ENCODE results near the gene YWHAH. TPM values are rescaled to one million over a fixed set of nuclear protein-coding genes. Genes with fewer than 3 reads are reported as not detected.

YWHAH gene
- total RNA-seq, 2 experiments from 2014 or later = 113 to 145 TPM

GRCh38 chr22:31995046-31995445 is 50.7 kb downstream of the YWHAH start:
- TF ChIP-seq CTCF (conservative IDR thresholded peaks at IDR 0.05; ENCODE audit: low read length) = peak; percentile 65
- TF ChIP-seq EZH2phosphoT487 (IDR thresholded peaks at IDR 0.05; ENCODE audit: borderline replicate concordance, low read depth, low read length) = no peak
- BruUV-seq (replicated peaks) = no TSS peak
- no peaks in the 10 kb centered on the region for H3K9me2 ChIP-seq (ENCODE audit: insufficient read depth, low read length)
- no peaks in the 10 kb centered on the region for H3K4me1 ChIP-seq (ENCODE audit: insufficient read depth, low read length, poor library complexity, severe bottlenecking)
- no peak overlapping the region for H2AFZ ChIP-seq (ENCODE audit: low read length)
- H3K79me2 ChIP-seq (ENCODE audit: insufficient read depth, low read depth, low read length) = no peaks in the 10 kb centered on the region
- no peaks in the 10 kb centered on the region for H3K9me3 ChIP-seq (ENCODE audit: low read length)
- CTCF ChIA-PET (ENCODE audit: unreplicated experiment) = interaction anchor here (0.6 kb wide), 1 partner anchor 76 kb away, joined by 3 read pairs; no protein-coding TSS in a partner anchor
- no peak overlapping the region for H3K4me3 ChIP-seq (ENCODE audit: low read depth, low read length, poor library complexity, severe bottlenecking)
- no peaks in the 10 kb centered on the region for H3K36me3 ChIP-seq (ENCODE audit: insufficient read depth, low read length)
- POLR2A ChIA-PET = interaction anchor here (1.0 kb wide), 1 partner anchor 25 kb away, joined by 4 read pairs; no protein-coding TSS in a partner anchor
- peak; percentile 10 for DNase-seq (ENCODE audit: low spot score)
- intact Hi-C loops (cut with micrococcal nuclease; ENCODE audit: unreplicated experiment) = no loop called here
- H3K4me2 ChIP-seq (ENCODE audit: low read length) = no peak overlapping the region
- no peaks in the 10 kb centered on the region for H4K20me1 ChIP-seq (ENCODE audit: insufficient read depth, low read length)
- no peak overlapping the region for H3K27ac ChIP-seq (ENCODE audit: low read depth, low read length, poor library complexity, severe bottlenecking)

DNA sequence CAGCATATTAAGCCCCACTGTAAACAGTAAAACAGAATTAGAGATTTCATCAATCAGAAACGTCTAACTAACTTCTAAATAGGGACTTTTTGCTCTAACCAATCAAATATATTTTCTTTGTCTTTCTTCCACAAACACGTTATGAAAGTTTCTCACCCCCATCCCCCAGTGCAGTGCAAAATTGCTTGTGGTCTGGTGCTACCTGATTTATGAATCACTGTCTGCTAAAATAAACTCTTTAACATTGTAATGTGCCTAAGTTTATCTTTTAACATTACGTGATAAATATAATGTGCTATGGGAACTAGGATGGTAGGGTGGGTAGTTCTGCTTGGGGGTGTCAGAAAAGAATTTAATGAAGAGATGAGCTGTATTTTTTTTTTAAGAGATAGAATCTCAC is 51.5 kb downstream of the YWHAH start:
- no TSS peak for BruUV-seq (replicated peaks)

More for the DNA sequence above, 51.5 kb downstream of the YWHAH start:
- Histone ChIP-seq H3K36me3 (ENCODE audit: insufficient read depth, low read length) (no peaks in the 10 kb centered on the region), H3K79me2 (ENCODE audit: insufficient read depth, low read depth, low read length) (no peaks in the 10 kb centered on the region), H3K4me3 (ENCODE audit: low read depth, low read length, poor library complexity, severe bottlenecking) (no peak overlapping the region), H3K9me3 (ENCODE audit: low read length) (no peaks in the 10 kb centered on the region), H3K27ac (ENCODE audit: low read depth, low read length, poor library complexity, severe bottlenecking) (no peak overlapping the region), H3K4me1 (ENCODE audit: insufficient read depth, low read length, poor library complexity, severe bottlenecking) (no peaks in the 10 kb centered on the region), H3K4me2 (ENCODE audit: low read length) (no peak overlapping the region), H4K20me1 (ENCODE audit: insufficient read depth, low read length) (no peaks in the 10 kb centered on the region), H3K9me2 (ENCODE audit: insufficient read depth, low read length) (no peaks in the 10 kb centered on the region), H2AFZ (ENCODE audit: low read length) (no peak overlapping the region)
- TF ChIP-seq EZH2phosphoT487 (IDR thresholded peaks at IDR 0.05; ENCODE audit: borderline replicate concordance, low read depth, low read length) = no peak
- TF ChIP-seq CTCF (conservative IDR thresholded peaks at IDR 0.05; ENCODE audit: low read length) = no peak
- intact Hi-C loops (cut with micrococcal nuclease; ENCODE audit: unreplicated experiment) = no loop called here
- ChIA-PET POLR2A (no interaction called here), CTCF (ENCODE audit: unreplicated experiment) (no interaction called here)
- DNase-seq (ENCODE audit: low spot score) = no peak
